Uterus (tissue), 2 donors: ENCODE results near the gene ARHGAP10.

ENCODE experiments used
- POLR2A ChIP-seq, 2 donors: fragments of 450-650 bp; IDR thresholded peaks; one replicate each; pipeline ENCODE4 v1.6.1; 2016; ENCODE audit warnings: antibody characterized with exemption in 2 of 2, mild to moderate bottlenecking in 1 of 2, moderate library complexity in 1 of 2
- TF ChIP-seq, protein P1 (sequence below), 4 experiments: fragments of 200-600 bp in 2 of 4; fragments of 450-650 bp in 2 of 4; sonication (generic) in 2 of 4; IDR thresholded peaks; one replicate each; pipeline ENCODE4 v1.5.1; 2016 to 2019; ENCODE audit warnings: antibody characterized with exemption in 4 of 4, mild to moderate bottlenecking in 2 of 4, moderate library complexity in 1 of 4

DNA sequence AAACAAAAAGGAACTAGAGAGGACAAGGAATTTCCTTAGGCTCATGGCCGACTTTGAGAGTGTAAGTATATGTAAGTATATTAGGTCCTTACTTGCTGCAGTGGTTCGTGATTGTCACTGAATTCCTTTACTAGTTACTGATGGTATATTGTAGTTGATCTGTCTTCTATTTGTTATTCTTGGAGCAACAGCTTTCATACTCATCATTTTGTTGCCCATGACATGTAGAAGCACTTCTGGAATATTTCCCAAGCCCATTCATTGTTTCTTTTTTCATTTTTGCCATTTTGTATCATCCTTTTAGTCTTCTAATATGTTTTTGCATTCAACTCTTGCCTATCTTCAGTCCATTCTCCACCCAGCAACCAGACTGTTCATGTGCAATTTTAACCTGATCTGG lies 170.0 kb downstream of the ARHGAP10 start:
- TF ChIP-seq, protein P1, sequence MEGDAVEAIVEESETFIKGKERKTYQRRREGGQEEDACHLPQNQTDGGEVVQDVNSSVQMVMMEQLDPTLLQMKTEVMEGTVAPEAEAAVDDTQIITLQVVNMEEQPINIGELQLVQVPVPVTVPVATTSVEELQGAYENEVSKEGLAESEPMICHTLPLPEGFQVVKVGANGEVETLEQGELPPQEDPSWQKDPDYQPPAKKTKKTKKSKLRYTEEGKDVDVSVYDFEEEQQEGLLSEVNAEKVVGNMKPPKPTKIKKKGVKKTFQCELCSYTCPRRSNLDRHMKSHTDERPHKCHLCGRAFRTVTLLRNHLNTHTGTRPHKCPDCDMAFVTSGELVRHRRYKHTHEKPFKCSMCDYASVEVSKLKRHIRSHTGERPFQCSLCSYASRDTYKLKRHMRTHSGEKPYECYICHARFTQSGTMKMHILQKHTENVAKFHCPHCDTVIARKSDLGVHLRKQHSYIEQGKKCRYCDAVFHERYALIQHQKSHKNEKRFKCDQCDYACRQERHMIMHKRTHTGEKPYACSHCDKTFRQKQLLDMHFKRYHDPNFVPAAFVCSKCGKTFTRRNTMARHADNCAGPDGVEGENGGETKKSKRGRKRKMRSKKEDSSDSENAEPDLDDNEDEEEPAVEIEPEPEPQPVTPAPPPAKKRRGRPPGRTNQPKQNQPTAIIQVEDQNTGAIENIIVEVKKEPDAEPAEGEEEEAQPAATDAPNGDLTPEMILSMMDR (IDR thresholded peaks at IDR 0.05): no peak
- TF ChIP-seq POLR2A (IDR thresholded peaks at IDR 0.05): no peak
